NCI-H1417 treated with DMSO at 0.1 percent for 48 hours (cell line): ENCODE data around the gene ODAPH.
"Not testable (repeated sequence)": the region's sequence is repeated elsewhere in the genome, so short reads cannot be mapped to it uniquely, and the experiment has no call there.

Source experiments
- DNase-seq: peaks from one replicate; lab custom pipeline; 2025; lab: John Stamatoyannopoulos, UW

Gene ODAPH, protein sequence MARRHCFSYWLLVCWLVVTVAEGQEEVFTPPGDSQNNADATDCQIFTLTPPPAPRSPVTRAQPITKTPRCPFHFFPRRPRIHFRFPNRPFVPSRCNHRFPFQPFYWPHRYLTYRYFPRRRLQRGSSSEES

DNA sequence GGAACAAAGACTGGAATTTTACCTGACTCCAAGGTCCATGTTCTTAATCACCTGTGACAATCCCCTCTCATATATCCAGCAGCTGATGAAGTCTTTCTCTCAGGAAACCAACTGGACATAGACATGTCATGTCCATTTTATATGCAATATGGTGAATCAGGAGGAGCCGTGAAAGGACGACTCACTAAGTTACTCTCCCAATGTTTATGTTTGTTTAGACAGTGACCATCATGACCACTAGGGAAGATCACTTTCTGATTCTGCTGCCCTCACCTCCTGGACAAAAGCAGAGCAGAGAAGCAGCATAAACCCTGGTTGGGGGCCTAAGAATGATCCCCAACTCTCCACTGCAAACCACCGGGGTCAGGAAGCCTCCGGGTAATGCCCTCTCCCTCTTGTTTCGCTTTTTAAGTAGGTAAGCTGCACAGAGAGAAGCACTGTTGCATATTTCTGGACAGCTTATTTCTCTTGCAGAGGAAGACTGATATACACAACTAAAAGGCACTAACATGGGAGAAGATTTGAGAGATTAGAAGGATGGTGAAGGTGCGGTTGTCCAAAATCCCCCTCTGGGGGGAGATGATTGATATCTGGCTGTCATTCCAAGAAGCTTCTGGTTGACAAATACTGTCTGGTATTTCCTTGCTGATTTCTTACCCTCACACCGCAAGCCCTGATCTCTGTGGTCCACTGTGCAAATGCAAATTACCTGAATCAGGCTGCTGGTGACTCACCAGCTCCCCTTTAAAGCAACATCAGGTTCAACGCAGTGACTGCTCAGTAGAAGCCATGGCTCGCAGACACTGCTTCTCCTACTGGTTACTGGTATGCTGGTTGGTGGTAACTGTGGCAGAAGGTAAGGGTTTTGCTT lies at the start of gene ODAPH:
TSS of gene ODAPH (plus strand) at position 773 of the 871 bp plus-strand sequence. CDS start at position 790, 17 bp downstream.
- no peak for DNase-seq

DNA sequence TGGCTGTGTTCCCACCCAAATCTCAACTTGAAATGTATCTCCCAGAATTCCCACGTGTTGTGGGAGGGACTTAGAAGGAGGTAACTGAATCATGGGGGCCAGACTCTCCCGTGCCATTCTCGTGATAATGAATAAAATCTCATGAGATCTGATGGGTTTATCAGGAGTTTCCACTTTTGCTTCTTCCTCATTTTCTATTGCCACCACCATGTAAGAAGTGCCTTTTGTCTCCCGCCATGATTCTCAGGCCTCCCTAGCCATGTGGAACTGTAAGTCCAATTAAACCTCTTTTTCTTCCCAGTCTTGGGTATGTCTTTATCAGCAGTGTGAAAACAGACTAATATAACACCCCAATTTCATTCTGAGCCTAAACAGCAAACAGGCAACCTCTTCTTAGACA lies 46.3 kb upstream of the ODAPH start:
- DNase-seq = not testable (repeated sequence)

DNA sequence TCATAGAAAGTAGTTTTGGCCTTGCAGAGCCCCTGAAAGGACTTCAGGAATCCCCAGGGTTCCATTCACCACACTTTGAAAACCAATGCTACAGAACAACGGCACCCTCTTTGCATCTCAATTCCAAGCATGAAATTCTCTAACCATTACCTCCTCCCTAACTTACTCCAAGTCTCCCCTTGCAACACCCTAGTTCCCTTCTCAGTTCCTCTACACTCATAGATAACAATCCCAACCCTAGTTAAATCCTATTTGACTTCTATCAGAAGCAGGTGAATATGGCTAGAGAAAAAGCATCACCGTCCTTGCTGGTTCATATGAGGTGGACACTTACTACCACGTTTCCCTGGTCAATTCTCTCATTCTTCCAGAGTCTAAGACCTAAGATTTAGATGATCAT lies 44.0 kb upstream of the ODAPH start:
- no peak for DNase-seq

DNA sequence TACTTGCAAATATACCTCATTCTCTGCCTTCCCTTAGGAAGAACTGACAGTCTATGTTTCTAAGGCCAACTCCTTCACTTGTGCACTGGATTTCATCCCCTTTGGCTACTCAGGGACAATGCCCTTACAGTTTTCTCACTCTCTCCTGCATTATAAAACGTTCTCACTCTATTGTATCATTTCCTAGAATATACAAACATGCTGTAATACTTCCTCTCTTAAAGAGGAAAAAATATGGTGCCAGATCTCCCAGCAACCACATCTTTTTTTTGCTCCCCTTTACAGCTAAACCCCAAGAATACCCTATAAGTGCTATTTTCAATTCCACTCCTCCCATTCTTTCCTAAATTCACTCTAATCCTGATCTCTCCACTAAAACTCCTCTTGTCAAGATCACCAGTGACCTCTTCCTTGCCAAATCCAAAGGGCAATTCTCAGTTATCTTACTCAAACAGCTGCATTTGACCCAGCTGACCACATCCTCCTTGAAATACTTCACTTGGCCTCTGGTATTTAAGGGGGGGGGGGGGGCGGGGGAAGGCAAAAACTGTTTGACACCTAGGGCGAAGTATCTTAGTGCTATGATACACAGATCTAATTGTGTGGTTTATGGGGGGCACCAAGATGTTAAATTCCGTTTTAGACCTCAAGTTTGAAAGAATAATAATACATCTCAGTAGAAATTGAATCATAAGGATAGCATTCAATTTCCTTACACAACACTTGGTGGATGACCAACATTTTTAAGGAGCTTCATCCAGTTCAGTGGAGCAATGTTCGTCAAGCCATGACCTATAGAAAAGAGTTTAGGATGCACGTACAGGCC lies 43.3 kb upstream of the ODAPH start:
- DNase-seq = no peak

DNA sequence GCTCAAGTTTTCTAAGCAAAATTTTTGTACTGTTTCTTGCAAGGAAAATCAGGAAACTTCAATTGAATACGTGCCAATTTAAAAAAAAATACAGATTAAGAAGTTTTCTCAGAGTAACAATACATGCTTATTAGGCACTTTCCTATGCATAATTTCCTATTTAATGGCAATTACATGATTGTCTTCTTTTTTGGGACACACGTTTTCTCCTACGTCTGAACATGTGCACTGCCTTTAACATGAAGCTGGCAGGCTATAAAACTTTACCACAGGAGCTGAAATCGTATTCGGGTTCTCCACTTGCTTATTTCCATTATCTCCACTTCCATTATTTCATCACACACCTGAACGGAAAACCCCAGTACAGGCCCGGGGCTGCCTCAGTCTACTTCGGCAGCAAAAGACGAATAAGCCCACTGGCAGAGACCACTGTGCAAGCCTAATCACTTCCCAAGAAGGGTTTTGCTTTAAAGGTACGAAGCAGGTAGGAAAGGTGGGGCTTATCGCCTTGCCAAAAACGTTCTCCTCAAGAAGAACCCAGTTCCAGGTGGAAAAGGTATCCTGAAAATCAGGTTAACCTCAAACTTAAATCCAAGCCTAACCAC lies 42.2 kb upstream of the ODAPH start:
- no peak for DNase-seq

DNA sequence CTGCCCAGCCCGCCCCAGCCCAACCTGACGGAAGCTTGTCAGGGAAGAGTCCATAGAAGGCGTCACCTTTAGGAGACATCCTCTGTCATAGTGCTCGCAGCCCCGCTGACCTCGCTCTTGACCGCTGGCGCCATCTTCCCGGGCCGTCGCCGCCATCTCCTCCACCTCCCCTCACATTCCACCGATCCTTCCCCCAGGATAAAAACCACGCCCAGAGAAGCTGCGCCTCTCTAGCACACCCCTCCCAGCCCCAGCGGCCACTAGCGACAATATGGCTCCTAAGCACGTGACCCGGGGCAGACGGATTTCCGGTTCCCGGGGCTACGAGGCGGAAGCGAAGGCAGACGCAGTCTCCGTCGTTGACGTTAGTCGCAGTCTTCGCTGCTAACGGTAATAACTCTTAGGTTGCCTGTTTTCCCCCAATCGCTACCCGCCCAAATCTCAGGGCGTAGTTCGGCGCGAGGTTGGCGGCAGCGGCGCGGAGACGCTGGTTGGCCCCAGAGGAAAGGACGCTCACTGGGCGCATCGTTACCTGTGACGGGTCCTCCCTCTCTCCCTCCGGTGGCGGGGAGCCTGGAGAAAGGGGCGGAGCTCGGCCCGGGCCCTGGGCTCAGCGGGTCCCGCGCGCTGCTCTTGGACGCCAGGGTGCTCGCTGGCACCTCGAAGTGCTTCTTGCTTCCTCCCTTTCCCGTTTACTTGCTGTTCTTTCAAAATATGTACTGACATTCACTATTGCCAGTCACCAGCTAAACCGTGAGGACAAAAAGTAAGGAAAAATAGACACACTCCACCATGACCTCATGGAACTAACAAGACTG lies 41.5 kb upstream of the ODAPH start, which contains the start of the genes RCHY1 and THAP6:
TSS of gene RCHY1 (minus strand) at position 273 of the 818 bp plus-strand sequence. CDS start at position 156, 117 bp downstream.
TSS of gene THAP6 (plus strand) at position 343 of the 818 bp plus-strand sequence. CDS start 980 bp downstream, outside the sequence.
- peak; percentile 80 for DNase-seq

DNA sequence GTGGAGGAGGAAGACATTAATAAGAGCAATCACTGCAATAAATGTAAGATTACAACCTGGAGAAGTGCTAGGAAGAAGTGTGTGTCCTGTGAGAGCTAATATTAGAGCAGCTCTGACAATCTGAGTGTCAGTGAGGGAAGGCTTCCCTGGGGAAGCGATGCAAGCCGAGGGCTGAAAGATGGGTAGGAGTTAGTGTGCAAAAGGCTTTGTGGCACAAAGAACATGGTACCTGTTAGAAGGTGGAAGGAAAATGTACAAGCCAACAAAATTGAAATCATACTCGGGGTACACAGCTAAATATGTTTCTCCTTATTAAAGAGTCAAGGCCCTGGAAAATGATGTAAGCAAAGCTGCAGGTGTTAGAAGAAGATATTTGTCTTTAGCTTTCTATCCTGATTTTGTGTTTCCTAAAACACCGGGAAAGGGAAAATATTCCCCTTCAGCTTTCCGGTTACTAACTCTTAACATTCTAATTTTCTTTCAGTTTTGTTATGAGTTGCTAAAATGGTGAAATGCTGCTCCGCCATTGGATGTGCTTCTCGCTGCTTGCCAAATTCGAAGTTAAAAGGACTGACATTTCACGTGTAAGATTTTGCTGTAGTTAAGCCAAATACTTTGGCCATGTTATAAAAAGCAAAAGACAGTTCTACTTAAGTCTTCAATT lies 40.8 kb upstream of the ODAPH start:
- DNase-seq = no peak

DNA sequence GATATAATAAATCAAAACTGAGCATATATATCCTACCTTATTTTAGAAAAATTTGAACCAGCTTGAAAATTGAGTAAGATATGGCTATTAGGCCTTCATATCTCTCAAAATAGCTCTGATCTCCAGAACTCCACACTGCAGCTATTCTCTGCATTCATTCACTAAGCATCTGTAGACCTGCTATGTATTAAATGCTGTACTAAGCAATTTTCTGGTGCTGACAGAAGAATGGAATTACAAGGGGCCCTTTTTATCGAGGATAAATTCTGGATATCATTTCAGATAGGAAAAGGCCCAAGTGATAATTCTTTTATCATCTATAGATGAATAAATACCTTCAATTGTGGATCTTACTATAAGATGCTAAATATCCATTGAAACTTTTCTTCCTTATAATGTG lies 39.7 kb upstream of the ODAPH start:
- no peak for DNase-seq

DNA sequence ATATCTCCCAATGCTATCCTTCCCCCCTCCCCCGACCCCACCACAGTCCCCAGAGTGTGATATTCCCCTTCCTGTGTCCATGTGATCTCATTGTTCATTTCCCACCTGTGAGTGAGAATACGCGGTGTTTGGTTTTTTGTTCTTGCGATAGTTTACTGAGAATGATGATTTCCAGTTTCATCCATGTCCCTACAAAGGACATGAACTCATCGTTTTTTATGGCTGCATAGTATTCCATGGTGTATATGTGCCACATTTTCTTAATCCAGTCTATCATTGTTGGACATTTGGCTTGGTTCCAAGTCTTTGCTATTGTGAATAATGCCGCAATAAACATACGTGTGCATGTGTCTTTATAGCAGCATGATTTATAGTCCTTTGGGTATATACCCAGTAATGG lies 36.4 kb upstream of the ODAPH start:
- not testable (repeated sequence) for DNase-seq

DNA sequence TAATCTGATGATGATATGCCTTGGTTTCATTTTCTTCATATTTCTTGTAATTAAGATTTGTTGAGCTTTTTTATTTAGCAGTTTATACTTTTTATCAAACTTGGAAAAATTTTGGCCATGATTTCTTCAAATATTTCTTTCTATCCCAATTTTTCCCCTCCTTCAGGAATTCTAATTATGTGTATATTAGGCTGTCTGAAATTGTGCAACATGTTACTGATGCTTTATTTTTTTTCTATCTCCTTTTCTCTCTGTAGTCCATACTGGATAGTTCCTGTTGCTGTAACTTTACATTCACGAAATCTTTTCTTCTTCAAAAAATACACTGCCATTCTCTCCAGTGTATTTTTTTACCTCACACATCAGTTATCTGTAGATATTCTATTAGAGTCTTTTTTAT lies 30.8 kb upstream of the ODAPH start:
- no peak for DNase-seq

DNA sequence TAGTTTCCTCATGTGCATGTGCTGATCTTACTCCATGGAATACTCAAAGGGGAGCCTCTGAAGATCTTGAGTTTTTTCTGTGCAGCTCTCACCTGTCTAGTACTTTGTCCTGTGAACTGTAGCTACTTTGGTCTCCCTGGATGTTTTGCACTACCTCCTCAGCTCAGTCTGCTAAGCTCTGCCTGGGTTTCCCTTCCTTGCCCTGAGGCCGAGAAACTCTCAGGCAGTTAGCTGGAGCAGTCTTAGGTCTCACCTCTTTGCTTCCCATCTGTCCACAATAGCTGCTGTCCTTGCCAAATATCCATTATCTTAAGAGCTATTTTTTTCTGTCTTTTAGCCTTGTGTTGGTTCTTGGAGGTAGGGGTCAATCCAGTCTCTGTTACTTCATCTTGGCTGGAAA lies 30.0 kb upstream of the ODAPH start:
- no peak for DNase-seq

DNA sequence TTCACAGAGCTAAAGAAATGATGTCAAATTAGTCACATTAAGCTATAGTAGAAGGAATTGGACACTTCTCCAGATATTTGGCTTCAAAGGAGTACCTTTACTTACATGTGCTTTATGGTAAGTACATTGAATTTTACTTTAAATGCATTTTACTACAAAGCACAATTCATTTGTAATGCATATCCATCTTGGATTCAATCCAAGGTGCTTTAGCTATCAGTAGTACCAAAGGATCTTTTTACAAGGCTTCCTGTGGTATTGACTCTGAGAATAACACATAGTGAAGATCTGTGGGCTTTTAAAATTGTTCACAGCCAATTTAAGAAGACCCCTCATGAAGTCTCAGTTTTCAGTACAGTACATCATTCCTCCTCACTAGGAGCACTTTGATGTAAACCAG lies 28.4 kb upstream of the ODAPH start:
- no peak for DNase-seq

DNA sequence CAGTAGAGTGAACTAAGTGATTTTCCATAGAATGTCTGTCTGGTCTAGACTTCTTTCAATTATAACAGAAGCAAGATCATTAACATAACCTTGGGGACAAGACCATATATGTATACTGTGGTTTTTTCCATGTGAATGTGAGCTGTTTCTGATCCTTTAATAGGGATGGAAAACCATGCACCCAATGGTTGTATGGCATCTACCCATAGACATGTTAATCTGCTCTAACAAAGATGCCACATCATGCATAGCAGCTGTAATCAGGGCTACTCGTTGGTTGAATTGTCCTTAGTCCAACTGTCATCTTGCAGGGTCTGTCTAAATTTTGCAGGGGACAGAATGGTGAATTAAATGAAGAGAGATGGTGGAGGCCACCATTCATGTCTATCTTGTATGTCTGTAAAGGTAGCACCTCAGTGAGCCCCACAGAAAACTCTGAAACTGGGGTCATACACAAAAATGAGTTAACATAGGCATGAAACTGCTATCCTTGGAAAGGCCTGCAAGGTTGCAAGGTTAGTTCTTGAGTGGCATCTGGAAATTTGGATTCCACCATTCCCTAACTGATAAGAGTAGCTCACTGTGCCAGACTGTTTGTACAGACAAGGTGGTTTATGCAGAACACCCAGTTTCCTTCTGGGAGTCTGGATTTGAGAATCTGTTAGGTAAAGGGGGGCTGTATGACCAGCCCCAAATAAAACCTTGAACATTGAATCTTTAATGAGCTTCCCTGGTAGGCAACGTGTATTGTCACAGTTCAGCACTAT lies 25.1 kb upstream of the ODAPH start:
- DNase-seq = no peak

DNA sequence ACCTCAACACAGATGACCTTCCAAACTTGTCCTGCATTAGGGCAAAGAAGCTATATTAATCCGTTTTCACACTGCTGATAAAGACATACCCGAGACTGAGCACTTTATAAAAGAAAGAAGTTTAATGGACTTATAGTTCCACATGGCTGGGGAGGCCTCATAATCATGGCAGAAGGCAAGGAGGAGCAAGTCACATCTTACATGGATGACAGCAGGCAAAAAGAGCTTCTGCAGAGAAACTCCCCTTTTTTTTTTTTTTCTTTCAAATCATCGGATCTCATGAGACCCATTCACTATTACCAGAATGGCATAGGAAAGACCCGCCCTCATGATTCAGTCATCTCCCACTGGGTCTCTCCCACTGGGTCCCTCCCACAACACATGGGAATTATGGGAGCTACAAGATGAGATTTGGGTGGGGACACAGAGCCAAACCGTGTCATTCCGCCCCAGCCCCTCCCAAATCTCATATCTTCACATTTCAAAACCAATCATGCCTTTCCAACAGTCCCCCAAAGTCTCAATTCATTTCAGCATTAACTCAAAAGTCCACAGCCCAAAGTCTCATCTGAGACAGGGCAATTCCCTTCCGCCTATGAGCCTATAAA lies 24.2 kb upstream of the ODAPH start:
- DNase-seq = not testable (repeated sequence)

DNA sequence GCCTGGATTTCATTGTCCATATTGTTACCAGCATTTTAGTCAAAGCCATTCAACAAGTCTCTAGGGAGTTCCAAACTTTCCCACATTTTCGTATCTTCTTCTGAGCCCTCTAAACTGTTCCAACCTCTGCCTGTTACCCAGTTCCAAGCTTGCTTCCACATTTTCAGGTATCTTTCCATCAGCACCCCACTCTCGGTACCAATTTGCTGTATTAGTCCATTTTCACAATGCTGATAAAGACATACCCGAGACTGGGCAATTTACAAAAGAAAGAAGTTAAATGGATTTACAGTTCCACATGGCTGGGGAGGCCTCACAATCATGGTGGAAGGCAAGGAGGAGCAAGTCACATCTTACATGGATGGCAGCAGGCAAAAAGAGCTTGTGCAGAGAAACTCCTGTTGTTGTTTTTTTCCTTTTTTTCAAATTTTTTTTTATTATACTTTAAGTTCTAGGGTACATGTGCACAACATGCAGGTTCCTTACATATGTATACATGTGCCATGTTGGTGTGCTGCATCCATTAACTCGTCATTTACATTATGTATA lies 22.5 kb upstream of the ODAPH start:
- not testable (repeated sequence) for DNase-seq

DNA sequence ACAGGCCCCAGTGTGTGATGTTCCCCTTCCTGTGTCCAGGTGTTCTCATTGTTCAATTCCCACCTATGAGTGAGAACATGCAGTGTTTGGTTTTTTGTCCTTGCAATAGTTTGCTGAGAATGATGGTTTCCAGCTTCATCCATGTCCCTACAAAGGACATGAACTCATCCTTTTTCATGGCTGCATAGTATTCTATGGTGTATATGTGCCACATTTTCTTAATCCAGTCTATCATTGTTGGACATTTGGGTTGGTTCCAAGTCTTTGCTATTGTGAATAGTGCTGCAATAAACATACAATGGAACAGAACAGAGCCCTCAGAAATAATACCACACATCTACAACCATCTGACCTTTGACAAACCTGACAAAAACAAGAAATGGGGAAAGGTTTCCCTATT lies 21.9 kb upstream of the ODAPH start:
- not testable (repeated sequence) for DNase-seq

DNA sequence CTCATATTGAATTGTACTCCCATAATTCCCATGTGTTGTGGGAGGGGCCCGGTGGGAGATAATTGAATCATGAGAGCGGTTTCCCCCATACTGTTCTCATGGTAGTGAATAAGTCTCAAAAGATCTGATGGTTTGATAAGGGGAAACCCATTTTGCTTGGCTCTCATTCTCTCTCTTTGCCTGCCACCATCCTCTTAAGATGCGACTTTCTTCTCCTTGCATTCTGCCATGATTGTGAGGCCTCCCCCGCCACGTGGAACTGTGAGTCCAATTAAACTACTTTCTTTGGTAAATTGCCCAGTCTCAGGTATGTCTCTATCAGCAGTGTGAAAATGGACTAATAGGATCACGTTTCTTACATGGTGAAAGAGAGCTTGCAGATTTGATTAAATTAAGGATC lies 18.6 kb upstream of the ODAPH start:
- not testable (repeated sequence) for DNase-seq

DNA sequence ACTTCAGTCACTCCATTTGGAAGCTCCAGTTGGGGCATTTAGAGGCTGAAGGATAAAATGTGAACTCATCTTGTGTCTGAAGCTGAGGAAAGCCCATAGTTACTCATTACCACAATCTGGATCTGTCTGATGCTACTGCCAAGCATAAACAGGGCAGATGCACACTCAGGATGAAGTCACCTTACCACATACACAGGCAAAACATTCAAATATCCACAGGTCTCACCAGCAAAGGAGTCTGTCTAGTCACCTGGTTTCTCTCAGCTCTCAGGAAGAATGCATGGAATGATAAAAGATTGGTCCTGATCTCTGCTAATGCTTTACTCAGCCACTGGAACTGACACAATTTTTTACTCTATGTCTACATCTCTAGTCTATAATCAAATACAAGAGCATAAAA lies 13.0 kb upstream of the ODAPH start:
- no peak for DNase-seq

DNA sequence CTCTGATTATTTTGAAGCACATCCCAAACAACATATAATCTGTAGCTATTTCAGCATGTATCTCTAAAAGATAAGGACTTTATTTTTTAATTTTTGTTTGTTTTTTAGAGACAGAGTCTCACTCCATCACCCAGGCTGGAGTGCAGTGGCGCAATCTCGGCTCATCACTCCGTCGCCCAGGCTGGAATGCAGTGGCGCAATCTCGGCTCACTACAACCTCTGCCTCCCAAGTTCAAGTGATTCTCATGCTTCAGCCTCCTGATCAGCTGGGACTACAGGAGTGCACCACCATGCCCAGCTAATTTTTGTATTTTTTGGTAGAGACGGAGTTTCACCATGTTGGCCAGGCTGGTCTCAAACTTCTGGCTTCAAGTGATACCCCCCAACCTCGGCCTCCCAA lies 11.6 kb upstream of the ODAPH start:
- not testable (repeated sequence) for DNase-seq
